ENCODE data around the gene SMPD3.
A peak's percentile ranks its signal among the peaks of the same experiment; 100 is the strongest.

SMPD3 gene

GRCh38 chr16:68332411-68333121 is 115.7 kb downstream of the SMPD3 start:
- no peak for DNase-seq (ENCODE audit: low read depth in 2 of 2)

DNA sequence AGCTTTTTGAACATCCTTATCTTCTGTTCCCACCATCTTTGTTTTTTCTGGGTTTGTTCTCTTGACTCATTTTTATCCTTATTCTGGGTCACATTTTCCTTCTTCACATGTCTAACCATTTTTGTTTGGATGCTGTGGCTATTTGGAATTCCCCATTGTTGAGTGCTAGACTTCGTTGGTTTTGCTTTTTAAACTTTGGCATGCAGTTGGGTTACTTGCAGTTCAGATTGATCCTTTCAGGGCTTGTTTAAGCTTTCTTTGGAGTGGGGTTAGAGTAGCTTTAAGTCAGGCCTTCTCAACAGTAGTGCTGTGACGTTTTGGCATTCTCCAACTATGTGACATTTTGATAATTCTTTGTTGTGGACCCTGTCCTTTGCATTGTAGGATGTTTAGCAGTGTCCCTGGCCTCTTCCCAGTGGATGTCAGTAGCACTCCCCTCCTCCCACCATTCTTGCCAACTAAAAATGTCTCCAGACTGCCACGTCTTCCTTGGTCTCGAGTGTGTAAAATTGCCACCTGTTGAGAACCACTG is 116.4 kb downstream of the SMPD3 start:
- DNase-seq (ENCODE audit: low read depth in 2 of 2) = no peak

GRCh38 chr16:68328860-68329390 is 119.4 kb downstream of the SMPD3 start:
- no peak for DNase-seq (ENCODE audit: low read depth in 2 of 2)

DNA sequence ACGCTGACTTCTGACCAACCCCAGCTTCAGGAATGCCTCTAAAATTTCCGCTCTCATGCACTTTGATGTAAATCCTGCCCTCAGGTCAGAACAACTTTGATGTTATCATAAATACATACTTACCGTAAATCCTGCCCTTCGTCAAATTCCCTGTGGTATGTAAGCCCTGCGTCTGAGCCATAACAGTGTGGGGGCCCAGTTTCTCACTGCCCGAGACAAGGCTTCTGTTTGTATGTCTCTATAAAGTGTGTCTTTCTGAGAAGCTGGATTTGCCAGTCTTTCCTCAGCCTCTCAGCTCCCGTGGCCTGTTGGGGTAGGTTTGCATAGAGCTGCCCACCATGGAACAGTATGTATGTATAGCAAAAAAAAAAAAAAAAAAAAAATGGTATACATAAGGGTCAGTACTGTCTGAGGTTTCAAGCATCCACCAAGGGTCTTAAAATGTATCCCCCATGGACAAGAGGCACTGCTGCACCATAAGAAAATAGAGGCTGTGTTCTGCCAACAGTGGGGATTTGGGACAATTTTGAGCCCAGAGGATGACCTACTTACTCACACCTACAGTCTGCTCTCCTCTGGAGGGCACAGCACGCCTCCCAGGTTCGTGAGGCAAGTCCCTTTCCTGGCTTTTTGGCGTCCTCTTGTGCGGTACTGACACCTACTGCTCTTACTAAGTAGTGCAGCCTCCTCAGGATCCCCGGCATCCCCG is 120.0 kb downstream of the SMPD3 start:
- peak; percentile 55 to 59 for DNase-seq (ENCODE audit: low read depth in 2 of 2)

- no peak for DNase-seq (ENCODE audit: low read depth in 2 of 2)
Measured at GRCh38 chr16:68324780-68325357, 123.4 kb downstream of the SMPD3 start.

GRCh38 chr16:68324336-68324735 is 124.0 kb downstream of the SMPD3 start:
- no peak for DNase-seq (ENCODE audit: low read depth in 2 of 2)

DNA sequence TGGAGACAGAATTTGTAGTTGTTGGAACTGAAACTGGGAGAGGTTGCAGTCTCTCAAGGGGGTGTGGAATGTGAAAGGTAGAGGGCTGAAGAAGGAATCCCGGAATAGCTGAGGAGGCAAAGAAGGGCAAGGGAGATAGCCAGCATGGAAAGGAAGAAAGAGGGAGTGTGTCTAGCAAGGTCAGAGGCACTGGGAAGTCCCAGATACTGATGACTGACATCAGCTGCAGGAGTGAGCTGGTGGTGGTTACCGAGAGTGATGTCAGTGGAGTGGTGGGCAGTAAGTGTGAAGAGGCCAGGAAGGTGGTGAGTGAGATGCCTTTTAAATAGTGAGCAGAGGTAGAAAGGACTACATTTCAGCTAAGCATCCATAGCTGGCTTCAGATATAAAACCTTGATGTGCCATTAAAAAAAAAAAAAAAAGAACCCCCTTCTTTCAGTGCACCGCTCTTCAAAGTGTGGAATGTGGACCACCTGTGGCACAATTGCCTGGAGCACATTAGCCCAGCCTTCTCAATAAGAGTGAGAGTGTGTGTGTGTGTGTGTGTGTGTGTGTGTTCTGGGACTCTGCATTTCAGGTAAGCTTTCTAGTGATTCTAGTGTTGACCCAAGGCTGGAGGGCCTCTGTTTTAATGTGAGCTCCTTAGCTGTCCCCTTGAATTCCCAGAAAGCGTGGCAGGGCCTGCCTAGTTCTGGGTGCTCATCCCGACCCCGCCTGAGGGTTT is 129.0 kb downstream of the SMPD3 start:
- peak in 1 of 2 donors; percentile 4 for DNase-seq (ENCODE audit: low read depth in 2 of 2)

DNA sequence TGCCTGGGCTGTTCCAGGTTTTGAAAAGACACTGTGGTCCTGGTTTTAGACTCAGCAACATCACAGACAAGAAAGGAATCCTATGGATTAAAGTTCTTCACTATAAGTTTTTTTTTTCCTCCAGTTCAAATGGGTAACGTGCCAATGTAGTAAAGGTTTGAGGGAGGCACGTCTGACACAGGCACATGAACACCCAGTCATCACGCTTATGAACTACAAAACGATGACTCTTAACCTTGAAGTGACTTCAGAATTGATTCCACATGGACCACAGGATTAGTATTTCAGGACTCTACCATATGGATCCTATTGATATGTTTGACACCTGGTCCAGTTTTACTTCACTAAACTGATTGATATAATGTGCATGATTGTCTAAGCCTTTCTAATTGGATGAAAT is 135.2 kb downstream of the SMPD3 start:
- DNase-seq (ENCODE audit: low read depth in 2 of 2) = no peak

DNA sequence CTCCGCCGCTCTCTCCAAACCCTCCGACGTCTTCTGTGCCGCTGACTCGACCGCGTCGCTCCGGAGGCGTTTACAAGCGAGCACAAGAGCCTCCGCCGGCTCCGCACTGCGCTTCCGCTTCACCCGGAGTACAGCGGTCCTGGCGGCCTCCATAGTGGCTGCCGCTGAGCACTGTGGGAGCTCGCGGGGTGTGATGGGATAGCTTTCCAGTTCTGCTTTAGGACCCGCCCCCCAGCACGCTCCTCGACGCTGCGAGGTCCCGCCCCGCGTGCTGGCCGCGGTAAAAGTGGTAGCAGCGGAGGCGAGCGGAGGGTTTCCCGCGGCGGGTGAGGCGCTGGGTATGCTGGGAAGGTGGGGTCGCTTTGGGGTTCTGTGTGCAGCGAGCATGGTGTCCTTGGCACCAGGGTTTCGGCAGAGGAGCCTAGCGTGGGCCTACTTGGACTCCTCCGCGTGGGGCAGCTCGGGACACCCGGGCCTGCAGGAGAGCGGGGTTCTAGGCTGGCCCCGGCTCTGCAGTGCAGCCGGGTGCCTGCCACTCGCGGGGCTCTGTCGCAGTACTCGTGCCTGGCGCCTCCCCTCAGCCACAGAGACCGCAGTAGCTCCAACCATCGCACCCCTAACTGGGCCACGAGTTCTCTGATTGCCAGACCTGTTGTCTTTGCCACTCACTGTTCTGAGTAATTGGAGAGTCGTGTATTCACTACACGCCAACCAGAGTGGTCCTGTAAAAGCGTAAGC is 137.4 kb downstream of the SMPD3 start, which contains the start of the genes PRMT7 and SLC7A6OS:
Gene PRMT7, plus strand, starts transcription at position 246 of the 738 bp plus-strand sequence. CDS start 4,961 bp downstream, outside the sequence.
Gene SLC7A6OS, minus strand, starts transcription at position 173 of the 738 bp plus-strand sequence. Its CDS starts 20 bp downstream, at position 153.
- peak; percentile 79 to 84 for DNase-seq (ENCODE audit: low read depth in 2 of 2)

DNA sequence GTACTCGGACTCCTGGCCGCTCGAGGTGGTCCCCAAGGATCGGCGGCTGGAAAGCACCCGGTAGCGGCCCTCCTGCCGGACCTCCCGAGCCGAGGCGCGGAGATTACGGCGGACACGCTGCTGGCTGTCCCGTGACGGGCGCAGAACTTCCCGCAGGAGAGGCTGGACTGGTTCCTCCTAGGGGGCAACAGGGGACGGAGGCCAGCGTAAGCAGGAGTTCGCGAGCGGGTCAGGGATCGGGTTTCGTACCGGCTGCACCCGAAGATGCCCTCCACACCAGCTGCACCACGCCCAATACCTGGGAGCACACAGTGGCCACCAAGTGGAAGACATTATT is 137.9 kb downstream of the SMPD3 start:
- DNase-seq (ENCODE audit: low read depth in 2 of 2) = no peak

DNA sequence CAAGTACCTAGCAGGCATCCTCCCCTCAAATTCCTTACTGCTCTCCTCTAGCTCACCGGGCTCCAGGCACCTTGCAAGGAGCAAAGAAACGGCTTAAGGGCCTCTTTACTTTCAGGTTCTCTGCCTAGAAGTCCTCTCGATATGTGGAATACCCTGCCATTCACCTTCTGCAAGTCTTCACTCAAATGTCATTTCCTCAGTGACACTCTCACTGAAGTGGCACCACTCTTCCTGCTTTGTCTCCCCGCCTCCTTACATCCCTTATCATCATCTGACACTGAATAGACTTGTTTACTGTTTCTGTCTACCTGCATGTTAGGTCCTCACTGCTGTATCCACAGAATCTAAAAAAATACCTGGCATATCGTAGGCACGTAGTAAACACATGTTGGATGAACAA is 138.5 kb downstream of the SMPD3 start:
- DNase-seq (ENCODE audit: low read depth in 2 of 2) = no peak

Measured in stimulated activated CD8-positive, alpha-beta memory T cell treated with anti-CD3 and anti-CD28 coated beads, Interleukin-2, amount 100 ng/mL, for 1 hour (primary cell).